Nephron progenitor cell (in vitro differentiated cells): ENCODE results near the gene GBP5.
"Not testable (repeated sequence)": the region's sequence is repeated elsewhere in the genome, so short reads cannot be mapped to it uniquely, and the experiment has no call there.

Experiments used
- DNase-seq: peaks from one replicate; pipeline ENCODE4 v3.0.0; 2021
- H3K27ac Mint-ChIP-seq: 2 replicates; pipeline ENCODE4 v1.8.0; 2021; ENCODE audit warnings: mild to moderate bottlenecking, moderate library complexity, mixed read lengths
- H3K27me3 Mint-ChIP-seq: 2 replicates; pipeline ENCODE4 v1.8.0; 2021; ENCODE audit warnings: mild to moderate bottlenecking, low read depth, mixed read lengths; ENCODE audit not compliant: poor library complexity
- H3K36me3 Mint-ChIP-seq: 2 replicates; pipeline ENCODE4 v1.8.0; 2021; ENCODE audit warnings: low read depth, mixed read lengths
- H3K4me1 Mint-ChIP-seq: 2 replicates; pipeline ENCODE4 v1.8.0; 2021; ENCODE audit warnings: mixed read lengths
- H3K4me3 Mint-ChIP-seq: 2 replicates; pipeline ENCODE4 v1.8.0; 2021; ENCODE audit warnings: mild to moderate bottlenecking, moderate library complexity, mixed read lengths
- H3K9me3 Mint-ChIP-seq: 2 replicates; pipeline ENCODE4 v1.8.0; 2021; ENCODE audit warnings: mild to moderate bottlenecking, moderate library complexity, mixed read lengths
- CTCF ChIP-seq: fragments of 200-600 bp; sonication (generic); IDR thresholded peaks from 2 replicates; pipeline ENCODE4 v1.5.0; 2021; ENCODE audit warnings: antibody characterized with exemption

Gene GBP5

DNA sequence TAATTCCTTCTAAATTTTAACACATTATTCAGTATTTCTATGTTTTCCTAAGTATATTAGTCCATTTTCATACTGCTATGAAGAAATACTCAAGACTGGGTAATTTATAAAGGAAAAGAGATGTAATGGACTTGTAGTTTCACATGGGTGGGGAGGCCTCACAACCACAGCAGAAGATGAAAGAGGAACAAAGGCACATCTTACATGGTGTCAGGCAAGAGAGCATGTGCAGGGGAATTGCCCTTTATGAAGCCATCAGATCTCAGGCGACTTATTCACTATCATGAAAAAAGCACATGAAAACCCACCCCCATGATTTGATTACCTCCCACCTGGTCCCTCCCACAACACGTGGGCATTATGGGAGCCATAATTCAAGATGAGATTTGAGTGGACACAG, 15.6 kb downstream of the GBP5 start:
- no peak for TF ChIP-seq CTCF
- peaks cover 2% of the 10 kb centered on the region for H3K27me3 Mint-ChIP-seq
- H3K27ac Mint-ChIP-seq: no peak overlapping the region
- no peak overlapping the region for H3K4me3 Mint-ChIP-seq
- H3K9me3 Mint-ChIP-seq: no peaks in the 10 kb centered on the region
- no peaks in the 10 kb centered on the region for H3K36me3 Mint-ChIP-seq
- no peak for DNase-seq
- H3K4me1 Mint-ChIP-seq: peaks cover 7% of the 10 kb centered on the region

DNA sequence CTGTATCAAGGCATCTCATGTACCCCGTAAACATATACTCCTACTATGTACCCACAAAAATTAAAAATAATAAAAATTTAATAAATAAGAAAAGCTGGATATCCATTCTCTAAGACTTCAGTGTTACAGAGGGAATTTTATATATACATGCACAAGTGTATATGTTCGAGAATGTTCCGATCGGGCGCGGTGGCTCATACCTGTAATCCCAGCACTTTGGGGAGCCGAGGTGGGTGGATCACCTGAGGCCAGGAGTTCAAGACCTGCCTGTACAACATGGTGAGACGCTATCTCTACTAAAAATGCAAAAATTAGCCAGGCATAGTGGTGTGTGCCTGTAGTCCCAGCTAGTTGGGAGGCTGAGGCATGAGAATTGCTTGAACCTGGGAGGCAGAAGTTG, 17.1 kb downstream of the GBP5 start:
- H3K36me3 Mint-ChIP-seq, H3K4me3 Mint-ChIP-seq, H3K27ac Mint-ChIP-seq, DNase-seq, H3K27me3 Mint-ChIP-seq, H3K9me3 Mint-ChIP-seq, H3K4me1 Mint-ChIP-seq: not testable (repeated sequence)

DNA sequence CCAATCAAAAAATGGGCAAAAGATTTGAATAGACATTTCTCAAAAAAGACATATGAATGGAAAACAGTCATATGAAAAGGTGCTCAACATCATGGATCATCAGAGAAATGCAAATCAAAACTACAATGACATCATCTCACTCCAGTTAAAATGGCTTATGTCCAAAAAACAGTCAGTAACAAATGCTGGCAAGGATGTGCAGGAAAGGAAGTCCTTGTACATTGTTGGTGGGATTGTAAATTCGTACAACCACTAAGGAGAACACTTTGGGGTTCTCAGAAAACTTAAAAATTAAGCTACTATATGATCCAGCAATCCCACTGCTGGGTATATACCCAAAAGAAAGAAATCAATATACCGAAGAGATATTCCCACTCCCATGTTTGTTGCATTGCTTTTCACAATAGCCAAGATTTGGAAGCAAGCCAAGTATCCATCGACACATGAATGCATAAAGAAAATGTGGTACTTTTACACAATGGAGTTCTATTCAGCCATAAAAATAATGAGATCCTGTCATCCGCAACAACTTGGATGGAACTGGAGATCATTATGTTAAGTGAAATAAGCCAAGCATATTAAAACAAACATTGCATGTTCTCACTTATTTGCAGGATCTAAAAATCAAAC, 17.9 kb downstream of the GBP5 start:
- no peaks in the 10 kb centered on the region for H3K36me3 Mint-ChIP-seq
- no peaks in the 10 kb centered on the region for H3K9me3 Mint-ChIP-seq
- H3K4me3 Mint-ChIP-seq: no peak overlapping the region
- DNase-seq: no peak
- peaks cover 2% of the 10 kb centered on the region for H3K27me3 Mint-ChIP-seq
- H3K27ac Mint-ChIP-seq: no peak overlapping the region
- TF ChIP-seq CTCF: no peak
- no peaks in the 10 kb centered on the region for H3K4me1 Mint-ChIP-seq

DNA sequence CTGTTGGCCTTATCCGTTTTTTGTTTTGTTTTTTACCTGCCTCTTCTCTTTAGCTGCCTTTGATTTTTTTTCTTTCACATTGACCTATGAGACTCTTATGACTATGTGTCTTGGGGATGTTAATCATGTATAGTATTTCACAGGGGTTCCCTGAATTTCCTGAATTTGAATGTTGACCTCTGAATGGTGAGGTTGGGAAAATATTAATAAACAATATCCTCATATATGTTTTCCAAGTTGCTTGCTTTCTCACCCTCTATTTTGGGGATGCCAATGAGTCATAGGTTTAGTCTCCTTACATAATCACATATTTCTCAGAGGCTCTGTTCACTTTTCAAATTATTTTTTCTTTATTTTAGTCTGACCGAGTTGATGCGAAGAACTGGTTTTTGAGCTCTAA, 29.6 kb downstream of the GBP5 start:
- TF ChIP-seq CTCF: no peak
- no peaks in the 10 kb centered on the region for H3K4me1 Mint-ChIP-seq
- H3K27ac Mint-ChIP-seq: no peak overlapping the region
- H3K9me3 Mint-ChIP-seq: peaks cover 4% of the 10 kb centered on the region
- DNase-seq: no peak
- H3K4me3 Mint-ChIP-seq: no peak overlapping the region
- peaks cover 6% of the 10 kb centered on the region for H3K27me3 Mint-ChIP-seq
- H3K36me3 Mint-ChIP-seq: no peaks in the 10 kb centered on the region
